ENCODE data around the gene MIPOL1.
"Not testable (repeated sequence)": the region's sequence is repeated elsewhere in the genome, so short reads cannot be mapped to it uniquely, and the experiment has no call there.

DNA sequence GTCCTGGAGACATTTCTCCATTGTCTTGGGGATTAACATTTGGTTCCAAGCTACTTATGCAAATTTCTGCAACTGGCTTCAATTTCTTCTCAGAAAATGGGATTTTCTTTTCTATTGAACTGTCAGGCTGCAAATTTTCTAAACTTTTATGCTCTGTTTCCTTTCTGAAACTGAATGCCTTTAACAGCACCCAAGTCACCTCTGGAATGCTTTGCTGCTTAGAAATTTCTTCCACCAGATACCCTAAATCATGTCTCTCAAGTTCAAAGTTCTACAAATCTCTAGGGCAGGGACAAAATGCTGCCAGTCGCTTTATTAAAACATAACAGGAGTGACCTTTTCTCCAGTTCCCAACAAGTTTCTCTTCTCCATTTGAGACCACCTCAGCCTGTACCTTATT, 264.7 kb downstream of the MIPOL1 start:
- TF ChIP-seq, protein P1, sequence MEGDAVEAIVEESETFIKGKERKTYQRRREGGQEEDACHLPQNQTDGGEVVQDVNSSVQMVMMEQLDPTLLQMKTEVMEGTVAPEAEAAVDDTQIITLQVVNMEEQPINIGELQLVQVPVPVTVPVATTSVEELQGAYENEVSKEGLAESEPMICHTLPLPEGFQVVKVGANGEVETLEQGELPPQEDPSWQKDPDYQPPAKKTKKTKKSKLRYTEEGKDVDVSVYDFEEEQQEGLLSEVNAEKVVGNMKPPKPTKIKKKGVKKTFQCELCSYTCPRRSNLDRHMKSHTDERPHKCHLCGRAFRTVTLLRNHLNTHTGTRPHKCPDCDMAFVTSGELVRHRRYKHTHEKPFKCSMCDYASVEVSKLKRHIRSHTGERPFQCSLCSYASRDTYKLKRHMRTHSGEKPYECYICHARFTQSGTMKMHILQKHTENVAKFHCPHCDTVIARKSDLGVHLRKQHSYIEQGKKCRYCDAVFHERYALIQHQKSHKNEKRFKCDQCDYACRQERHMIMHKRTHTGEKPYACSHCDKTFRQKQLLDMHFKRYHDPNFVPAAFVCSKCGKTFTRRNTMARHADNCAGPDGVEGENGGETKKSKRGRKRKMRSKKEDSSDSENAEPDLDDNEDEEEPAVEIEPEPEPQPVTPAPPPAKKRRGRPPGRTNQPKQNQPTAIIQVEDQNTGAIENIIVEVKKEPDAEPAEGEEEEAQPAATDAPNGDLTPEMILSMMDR (IDR thresholded peaks at IDR 0.05), result not testable (repeated sequence)
- not testable (repeated sequence) for TF ChIP-seq POLR2A, EP300 (IDR thresholded peaks at IDR 0.05)

Data from tibial nerve (tissue), 4 donors.